NCI-H82 (cell line): Measurements from ENCODE around the gene DGCR8.

Experiments used
- DNase-seq: peaks from one replicate; lab custom pipeline; 2025; lab: John Stamatoyannopoulos, UW

The DGCR8 gene

DNA sequence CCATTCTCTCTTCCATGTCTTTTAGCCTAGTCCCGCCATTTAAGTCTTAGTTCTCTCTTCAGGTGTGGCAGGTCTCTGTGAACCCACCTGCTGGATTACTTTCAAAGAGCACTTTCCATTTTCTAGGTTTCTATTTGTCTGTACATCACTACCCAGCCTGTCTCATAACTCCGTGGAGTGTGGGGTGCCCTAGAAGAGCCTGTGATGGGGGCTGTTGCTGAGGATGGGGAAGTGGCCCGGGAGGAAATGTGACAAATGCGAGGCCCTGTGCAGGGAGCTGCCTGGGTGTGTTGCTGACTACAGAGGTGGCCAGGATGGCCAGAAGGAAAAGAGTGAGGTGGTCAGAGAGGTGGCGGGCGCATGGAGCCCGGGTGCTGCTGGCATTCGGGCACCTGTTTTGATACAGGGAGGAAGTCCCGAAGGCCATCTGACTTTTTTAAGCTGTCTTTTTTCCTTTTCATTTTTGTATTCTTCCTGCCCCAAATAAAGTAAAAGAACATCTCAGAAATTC is 10.7 kb downstream of the DGCR8 start:
- no peak for DNase-seq

DNA sequence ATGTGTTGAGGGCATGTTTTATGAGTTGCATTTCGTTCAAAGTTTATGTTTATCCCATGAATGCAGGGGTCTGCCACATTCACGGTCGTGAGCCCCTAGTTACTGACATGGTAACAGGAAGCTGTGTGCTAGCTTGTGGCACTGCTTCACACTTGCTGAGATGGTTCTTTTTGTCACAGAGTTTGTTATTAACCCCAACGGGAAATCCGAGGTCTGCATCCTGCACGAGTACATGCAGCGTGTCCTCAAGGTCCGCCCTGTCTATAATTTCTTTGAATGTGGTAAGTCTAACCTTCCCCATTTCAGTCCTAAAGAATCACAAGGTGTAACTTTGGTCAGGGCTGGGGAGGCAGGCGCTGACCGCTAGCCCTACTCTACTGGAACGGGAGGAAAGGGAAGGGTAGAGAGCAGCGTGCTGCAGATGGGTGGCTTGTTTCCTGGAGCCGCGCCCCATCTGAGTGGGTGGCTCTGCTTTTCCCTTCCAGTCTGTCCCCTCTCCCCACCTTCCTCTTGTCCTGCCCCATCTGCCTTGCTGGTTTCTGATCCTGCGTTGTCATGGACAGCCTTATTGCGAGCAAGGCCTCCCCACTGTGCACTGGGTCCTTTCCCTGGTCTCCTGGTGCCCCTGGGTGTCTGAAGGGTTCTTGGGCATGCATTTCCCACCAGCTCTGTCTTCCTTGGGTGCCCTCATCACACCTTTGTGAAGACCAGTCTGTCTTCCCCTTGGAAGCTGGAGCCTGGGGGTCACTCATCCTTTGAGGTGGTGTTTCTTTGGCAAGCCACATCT is 11.8 kb downstream of the DGCR8 start:
- DNase-seq: no peak

DNA sequence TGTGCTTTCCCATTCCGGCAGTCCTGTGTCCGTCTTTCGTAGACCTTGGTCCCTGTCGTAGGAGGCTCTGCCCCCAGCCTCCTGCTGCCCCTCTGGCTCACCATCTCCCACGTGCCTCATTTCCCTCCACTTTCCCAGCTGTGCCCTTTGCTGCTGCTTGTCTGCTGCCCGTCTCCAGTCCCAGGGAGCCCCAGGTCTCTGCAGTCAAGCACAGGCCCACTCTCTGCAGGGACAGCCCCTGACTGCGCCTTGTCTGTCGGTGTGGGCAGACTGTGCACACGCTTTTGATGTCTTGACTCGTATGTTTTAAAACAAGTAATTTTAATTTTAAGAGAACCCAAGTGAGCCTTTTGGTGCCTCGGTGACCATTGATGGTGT is 12.4 kb downstream of the DGCR8 start:
- DNase-seq: no peak

DNA sequence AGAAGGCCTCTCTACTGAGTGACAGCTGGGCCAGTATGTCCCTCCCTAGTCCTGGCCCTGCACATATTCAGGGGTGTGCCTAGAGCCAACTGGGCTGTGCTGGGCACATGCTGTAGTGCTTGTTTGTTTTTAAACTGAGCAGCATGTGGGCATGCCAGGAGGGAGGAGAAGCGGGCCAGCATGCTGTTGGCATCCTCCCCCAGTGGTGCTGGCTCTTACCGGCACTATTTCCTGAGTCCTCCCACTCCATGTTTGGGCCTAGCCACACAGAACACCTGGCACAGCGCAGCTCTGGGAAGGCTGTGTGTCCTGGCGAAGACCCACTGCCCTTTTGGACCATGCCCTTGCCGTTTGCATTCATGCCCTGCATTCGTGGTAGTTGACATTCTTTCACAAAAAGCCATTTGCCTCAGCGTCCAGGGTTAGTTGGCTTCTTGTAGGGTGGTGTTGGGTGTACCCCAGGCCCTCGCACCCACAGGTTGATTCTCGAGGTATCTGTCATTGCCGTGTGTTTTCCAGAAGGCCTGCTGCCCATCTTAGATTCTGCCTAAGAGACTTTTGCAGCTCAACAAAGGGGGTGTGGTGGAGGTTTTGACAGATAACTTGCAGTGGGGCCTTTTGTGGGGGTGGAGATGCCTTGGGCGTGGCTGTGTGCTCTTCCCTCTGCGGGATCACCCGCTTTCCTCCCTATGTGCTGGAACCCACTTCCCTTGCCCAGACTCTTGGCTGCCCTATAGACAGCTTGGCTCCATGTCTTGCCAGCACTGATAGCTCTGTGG is 13.6 kb downstream of the DGCR8 start:
- no peak for DNase-seq

DNA sequence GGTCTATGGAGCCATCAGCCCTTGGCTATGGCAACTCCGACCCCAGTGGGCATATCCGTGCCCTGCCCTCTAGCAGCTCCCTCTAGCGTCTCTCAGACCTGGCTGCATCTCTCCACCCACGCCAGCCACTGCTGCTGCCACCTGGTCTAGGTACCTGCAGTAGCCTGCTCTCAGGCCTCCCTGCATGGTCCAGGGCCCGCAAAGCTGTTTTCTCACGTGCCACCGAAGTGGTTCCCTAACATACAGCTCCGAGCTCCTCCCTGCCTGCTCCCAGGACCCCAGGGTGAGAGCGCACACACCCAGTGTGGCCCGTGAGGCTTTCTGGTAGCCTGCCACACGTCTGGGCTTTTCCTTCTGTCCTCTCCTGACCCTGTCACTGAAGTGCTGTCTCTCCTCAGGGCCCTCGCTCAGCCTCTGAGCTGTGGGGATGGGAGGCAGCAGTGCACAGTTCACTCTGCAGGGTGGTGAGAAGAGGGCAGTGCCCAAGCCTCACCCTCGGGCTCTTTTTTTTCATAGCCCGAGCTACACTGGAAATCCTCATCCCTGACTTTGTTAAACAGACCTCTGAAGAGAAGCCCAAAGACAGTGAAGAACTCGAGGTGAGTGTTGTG is 14.3 kb downstream of the DGCR8 start:
- DNase-seq: no peak

DNA sequence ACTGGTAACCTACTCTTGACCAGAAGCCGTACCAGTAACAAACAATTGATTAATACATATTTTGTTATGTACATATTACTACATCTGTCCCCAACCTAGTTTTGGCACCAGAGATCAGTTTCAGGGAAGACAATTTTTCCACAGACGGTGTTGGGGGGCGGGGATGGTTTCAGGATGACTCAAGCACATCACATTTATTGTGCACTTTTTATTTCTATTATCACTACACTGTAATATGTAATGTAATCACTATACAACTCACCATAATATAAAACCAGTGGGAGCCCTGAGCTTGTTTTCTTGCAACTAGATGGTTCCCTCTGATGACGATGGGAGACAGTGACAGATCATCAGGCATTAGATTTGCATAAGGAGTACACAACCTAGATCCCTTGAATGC is 15.5 kb downstream of the DGCR8 start:
- DNase-seq: no peak

DNA sequence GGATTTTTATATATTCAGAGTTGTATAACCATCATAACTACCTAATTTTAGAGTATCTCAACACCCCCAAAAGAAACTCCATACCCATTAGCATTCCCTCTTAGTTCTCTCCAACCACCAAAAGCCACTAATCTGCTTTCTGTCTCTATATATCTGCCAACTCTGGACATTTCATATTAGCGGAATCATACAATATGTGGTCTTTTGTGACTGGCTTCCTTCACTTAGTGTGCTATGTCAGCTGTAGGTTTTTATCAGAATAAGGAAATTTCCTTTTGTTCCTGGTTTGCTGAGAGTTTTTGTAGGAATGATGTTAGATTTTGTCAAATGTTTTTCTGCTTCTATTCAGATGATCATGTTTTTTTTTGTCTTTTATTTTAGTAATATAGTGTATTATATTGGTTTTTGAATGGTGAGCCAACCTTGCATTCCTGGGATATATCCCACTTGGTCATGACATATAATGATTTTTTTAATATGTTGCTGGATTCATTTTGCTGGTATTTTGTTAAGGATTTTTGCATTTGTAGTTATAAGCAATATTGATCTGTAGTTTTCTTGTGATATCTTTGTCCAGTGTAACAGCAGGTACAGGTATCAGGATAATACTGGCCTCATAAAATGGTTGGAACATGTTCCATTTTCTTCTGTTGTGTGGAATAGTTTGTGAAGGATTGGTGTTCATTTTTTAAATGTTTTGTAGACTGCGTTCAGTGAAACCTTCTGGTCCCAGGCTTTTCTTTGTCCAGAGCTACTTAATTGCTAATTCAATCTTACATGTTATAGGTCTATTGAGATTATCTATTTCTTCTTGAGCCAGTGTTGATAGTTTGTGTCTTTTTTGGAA is 16.8 kb downstream of the DGCR8 start:
- no peak for DNase-seq

DNA sequence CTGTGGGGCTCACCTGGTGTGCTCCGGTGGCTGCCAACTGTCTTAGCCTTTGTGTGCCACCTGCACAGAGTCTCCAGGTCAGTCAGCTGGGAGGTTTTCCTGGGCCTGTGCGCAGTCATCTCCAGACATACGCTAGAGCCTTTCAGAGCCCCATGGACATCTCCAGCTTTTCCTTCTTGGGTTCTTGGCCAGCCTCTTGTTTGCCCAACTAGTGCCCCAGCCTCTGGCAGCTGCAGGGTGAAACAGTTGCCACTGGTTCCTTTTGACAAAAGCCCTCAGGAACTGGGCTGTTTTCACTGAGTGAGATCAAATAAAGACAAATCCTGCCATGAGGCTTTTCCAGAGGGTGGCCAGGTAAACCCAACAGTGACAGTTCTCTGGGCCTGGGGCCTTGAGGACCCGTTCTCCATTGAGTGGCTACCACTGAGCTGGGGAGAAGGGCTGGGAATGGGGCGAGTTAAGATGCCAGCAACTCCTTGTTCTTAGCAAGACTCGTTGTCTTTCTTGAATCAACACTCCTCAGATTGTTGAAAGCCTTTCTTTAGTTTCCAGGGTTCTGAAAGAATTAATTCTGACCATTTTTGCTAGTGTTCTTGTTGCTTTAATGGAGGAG is 19.2 kb downstream of the DGCR8 start:
- DNase-seq: no peak

DNA sequence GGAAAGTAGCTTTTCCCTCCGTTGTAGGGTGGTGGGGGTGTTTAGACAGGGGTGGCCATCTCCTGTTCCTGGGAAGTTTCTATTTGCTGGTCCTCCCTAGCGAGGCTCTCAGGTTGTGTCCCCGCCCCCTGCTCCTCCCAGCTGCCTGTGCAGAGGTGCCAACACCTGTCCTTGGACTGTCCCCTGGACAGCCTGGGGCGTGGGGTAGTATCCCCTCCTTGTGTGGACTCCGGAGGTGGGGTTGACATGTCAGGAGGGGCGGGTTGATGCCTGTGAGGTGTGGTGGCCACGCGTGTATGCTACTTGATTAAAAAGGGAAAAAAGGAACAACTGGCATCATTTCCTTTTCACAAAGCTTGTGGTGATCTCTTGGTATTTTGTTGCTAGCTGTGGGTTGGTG is 21.6 kb downstream of the DGCR8 start:
- no peak for DNase-seq

DNA sequence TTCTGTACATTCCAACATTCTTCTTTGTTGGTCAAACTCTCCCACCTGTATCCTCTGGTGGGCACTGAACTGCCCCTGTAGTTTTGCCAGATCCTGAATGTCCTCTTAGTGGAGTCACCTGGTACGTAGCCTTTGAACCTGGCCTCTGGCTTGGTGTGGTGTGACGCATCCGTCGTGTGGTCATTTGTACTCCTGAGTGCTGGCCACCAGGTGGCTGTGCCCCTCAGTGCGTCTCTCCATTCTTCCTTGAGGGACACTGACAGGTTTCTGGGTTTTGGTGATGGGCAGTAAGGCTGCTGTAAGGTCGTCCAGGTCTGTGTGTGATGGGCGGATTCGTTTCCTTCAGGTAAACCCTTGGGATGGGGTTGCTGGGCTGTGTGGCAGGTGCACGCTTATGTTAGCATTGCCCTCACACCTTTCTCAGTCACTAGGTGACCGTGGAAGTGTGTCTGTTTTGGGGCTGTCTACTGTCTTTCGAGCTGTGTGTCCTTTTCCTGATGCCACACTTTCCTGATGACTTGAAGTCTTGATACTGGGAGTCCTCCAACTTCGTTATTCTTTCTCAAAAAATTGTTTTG is 22.3 kb downstream of the DGCR8 start:
- DNase-seq: no peak

DNA sequence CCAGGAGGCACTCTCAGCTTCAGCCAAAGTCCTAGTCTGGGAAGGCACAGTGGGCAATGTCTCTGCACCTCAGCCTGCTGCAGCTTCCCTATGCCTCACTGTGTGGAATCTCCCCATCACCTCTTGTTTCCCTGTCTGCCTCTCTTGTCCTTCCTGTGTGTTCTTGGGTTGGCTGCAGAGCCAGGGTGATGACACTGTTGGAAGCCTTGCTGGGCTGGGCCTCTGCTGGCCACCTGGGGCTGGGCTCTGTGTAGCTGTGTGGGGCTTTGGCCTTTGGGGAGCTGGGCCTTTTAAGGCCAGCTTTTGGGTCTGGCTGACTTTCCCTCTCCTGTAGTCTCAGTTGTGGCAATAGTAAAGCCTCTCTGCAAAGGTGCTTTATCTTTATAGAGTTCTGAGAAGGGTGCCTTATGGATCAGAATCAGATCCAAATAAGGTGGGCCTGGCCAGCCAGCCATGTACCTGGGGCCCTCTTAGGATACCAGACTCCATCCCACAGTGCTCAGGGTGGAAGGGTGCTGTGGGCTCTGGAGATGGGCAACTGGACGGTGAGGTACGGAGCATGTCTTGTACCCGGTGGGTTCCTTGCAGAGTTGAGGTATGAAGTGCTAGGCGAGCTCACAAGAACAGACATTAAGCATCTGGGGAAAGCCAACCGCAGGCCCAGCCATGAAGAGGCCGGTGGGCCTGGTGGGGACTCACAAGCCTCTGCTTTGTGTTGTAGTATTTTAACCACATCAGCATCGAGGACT is 25.6 kb downstream of the DGCR8 start:
- no peak for DNase-seq

DNA sequence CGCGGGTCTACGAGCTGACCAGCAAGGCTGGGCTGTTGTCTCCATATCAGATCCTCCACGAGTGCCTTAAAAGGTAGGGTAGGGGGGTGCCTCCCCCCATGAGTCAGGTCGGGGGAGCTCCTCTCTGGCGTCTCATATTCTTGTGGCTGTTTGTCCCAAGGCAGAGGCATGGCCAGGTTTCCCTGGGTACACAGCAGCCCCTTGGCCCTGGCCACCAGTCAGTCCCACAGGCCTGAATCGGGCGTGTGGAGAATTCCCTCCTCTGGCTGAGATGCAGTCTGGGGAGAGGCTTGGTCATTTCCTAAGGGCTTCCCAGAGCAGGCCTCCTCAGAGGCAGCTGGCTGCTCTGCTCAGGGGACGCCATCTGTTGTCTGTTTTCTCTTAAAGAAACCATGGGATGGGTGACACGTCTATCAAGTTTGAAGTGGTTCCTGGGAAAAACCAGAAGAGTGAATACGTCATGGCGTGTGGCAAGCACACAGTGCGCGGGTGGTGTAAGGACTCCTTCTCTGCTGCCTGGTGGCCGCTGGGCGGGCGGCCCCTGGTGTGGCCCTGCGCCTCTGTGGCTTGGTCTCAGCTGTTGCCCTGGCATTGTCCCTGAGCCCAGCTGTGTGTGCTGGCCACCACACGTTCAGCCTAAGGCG is 26.3 kb downstream of the DGCR8 start:
- DNase-seq: no peak

DNA sequence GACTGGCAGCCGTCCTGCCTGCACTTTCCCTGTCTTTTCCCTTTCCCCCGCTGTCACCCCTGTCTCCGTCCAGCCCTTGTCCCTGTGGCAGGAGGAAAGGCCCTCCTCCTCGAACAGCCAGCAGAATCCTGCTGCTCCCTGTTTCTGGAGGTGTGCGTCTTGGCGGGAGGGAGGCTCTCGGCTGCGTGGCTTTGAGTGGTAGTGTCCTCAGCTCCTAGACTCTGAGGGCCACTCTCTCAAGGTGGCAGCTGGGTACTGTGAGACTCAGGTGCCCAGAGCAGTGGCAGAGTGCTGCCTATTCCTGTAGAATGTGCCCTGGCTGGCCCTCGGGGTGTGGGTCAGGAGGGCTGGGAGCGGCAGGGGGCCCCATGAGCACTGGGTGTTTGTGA is 26.8 kb downstream of the DGCR8 start:
- DNase-seq: no peak

DNA sequence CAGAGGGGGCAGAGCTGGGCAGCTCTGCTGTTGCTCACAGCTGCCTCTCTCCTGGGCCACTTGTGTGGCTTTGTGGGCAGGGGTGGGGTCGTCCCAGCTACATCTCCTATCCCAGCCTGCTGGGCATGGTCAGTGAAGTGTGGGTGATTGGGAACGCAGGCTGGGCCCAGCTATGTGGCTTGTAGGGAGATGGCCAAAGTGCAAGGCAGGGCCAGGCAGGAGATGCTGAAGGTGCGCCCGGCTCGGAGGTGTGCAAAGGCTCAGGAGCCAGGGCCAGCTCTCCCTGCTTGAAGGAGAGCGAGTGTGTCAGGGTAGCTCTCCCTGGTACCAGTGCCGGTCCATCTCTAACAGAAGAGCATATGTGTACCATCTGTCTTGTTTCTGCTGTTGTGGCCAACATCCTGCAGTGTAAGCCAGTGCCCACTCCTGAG is 27.4 kb downstream of the DGCR8 start:
- no peak for DNase-seq

DNA sequence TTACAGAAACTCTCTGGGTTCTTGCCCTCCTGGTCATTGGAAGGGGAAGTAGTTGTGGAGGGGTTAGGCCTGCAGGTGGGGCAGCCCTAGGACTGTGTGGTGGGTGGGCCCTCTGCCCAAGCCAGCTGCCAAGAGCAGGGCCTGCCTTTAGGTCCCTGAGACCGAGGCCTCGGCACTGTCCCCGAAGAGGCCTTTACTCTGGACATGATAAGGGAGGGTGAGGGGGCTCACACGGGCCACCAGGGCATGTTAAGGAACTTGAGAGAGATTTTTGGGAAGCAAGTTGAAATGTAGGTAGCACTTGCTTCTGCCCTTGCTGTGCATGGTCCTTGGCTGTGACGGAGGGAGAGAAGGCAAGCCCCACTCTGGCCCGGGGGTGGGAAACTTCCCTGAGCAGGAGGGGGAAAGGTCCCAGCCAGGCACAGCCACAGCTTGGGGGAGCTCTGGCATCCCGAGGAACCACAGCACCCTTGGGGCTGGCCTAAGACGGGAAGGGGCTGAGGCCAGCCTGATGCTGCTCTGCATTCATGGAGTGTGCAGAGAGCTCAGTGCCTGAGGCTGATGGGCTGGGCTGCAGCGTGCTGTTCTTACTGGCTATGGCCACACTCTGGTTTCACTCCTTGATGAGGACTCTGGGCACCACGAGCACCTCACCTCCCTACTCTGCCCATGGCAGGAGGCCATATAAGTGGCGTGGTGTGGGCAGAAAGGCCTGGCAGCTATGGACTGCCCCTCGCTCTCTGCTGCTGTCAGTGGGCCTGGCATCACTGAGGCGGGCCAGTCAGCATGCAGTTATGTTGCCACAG is 28.1 kb downstream of the DGCR8 start:
- DNase-seq: no peak

DNA sequence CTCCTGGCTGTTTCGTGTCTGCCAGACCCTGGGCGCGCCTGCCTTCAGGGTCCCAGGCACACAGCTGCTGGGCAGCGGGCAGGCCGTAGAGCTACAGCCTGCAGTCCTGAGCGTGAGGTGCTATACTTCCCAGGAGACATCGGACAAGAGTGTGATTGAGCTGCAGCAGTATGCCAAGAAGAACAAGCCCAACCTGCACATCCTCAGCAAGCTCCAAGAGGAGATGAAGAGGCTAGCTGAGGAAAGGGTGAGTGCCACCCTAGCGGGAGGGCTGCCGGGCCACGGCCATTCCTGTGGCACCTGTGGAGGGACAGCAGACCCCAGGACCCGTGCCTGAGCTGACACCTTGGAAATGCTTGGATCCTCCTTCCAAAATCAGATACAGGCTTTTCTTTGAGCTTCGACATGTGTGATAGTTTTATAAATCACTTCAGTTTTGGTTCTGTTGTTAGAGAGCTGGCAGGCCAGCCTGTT is 28.8 kb downstream of the DGCR8 start:
- DNase-seq: no peak

DNA sequence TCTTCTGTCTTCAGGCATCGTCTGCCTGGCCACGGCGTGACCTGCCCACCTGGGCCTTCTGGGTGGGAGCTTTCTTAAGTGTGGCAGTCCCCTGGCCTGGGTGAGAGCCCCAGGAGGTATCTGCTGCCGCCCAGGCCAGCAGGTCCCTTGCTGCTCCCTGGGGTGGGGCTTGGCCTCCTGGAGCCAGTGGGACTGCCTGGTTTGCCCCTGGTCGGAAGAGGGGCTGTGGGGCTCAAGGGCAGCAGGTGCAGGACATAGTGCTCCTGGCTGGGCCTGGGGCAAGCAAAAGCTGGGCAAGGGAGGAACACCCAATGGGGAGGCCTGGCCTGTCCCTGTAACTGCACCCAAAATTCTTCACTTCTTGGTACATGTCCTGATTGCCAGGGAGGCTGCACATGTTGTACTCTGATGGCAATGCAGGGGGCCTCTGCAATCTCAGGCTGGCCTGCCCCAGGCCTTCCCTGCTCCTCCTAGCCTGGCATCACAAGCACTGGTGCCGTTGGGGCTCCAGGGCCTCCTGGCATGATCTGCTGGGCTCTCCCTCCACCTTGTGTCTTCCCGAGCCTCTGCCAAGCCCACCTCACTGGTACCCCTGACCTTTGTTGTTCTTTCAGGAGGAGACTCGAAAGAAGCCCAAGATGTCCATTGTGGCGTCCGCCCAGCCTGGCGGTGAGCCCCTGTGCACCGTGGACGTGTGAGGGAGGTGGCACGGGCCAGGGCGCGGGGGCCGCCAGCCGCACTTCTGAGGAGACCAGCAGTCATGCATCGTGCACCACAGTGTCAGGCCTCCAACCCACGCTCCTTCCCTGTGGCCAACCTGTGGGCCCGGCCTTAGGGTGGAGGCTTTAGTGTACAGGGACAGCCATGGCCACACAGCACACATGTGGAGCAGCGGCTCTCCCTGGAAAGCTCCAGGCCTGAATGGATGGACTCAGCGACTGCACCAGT is 29.6 kb downstream of the DGCR8 start:
- no peak for DNase-seq
